Frontal cortex (tissue), 1 donor: ENCODE data around the gene AMPD3. TPM values are rescaled to one million over a fixed set of nuclear protein-coding genes. Genes with fewer than 3 reads are reported as not detected.

Experiments used
- total RNA-seq: library from RNA; depleted of rRNA; stranded (reverse); fragments of >200 nt; gene quantifications from one replicate; pipeline ENCODE4 v1.2.3, GENCODE V29; 2014

AMPD3 gene
- total RNA-seq, 1 donor from 2014 or later, result 0.82 TPM

Other genes with a start within 250 kb of the AMPD3 start
- gene SBF2, start 161.0 kb upstream of the AMPD3 start, total RNA-seq, result 104 TPM
- gene ADM, start 150.2 kb upstream of the AMPD3 start, total RNA-seq, result 8.6 TPM
- 76.6 TPM for gene RNF141, start 85.9 kb downstream of the AMPD3 start, total RNA-seq
- 6.9 TPM for gene LYVE1, start 113.4 kb downstream of the AMPD3 start, total RNA-seq
- gene IRAG1, start 238.5 kb downstream of the AMPD3 start, total RNA-seq, result 1.6 TPM